ENCODE measurements around the gene ENPEP. TPM values are rescaled to one million over a fixed set of nuclear protein-coding genes. Genes with fewer than 3 reads are reported as not detected.

ENPEP gene
- total RNA-seq, 1 experiment from 2014 or later: not detected

GRCh38 chr4:110614173-110614963 lies 138.4 kb downstream of the ENPEP start:
- in situ Hi-C loops (cut with HindIII; ENCODE audit: low pct_unique_long_range_greater_than_20kb, low sequenced_read_pairs): no loop called here
- DNase-seq (ENCODE audit: low read depth, low spot score): no peak

Small RNA genes lying within 50 kb of the gene (small RNA-seq; reads per million reads assigned to genes)
- gene RF00494: 0 reads per million in 2 experiments

Other genes starting within 250 kb of the ENPEP start
- 1.1 and 1.8 TPM in 2 replicates for gene PITX2, start 146.9 kb downstream of the ENPEP start, total RNA-seq (2014; rRNA removed; shearing (Covaris generic))